ENCODE data around the gene PCDHGB1.

GRCh38 chr5:141359790-141360426, 10.0 kb downstream of the PCDHGB1 start, which contains the start of gene PCDHGB2:
- TF ChIP-seq CTCF (IDR thresholded peaks at IDR 0.05; ENCODE audit: insufficient read depth, low read length) (no peak), POLR2AphosphoS5 (IDR thresholded peaks at IDR 0.05; ENCODE audit: low read depth) (no peak)
